Natural killer cell treated with Interleukin-12 subunit alpha and Interleukin-12 subunit beta and Interleukin-15 and Interleukin-18, amount 100 ng/mL, for 72 hours (primary cell): Measurements from ENCODE around the gene GAD1. TPM values are rescaled to one million over a fixed set of nuclear protein-coding genes. Genes with fewer than 3 reads are reported as not detected.

Experiments
- ATAC-seq, 2 donors: fragments of 150-1000 bp; cut with Tn5 transposase in 1 of 2; sonication (Bioruptor Pico), chemical (Tn5 transposase) in 1 of 2; 2 replicates each; pipeline ENCODE4 v1.10.0; 2021
- DNase-seq: peaks from one replicate; pipeline ENCODE4 v3.0.0; 2022; ENCODE audit warnings: low spot score
- H3K27ac Mint-ChIP-seq, 2 donors: 1 replicate in 1 of 2; 2 replicates in 1 of 2; pipeline ENCODE4 v1.8.0; 2022; ENCODE audit warnings: mixed read lengths in 2 of 2, mild to moderate bottlenecking in 1 of 2, moderate library complexity in 1 of 2
- H3K27me3 Mint-ChIP-seq, 2 donors: 1 replicate in 1 of 2; 2 replicates in 1 of 2; pipeline ENCODE4 v1.8.0; 2022; ENCODE audit warnings: mixed read lengths in 2 of 2
- H3K36me3 Mint-ChIP-seq: one replicate; pipeline ENCODE4 v1.8.0; 2022; ENCODE audit warnings: mixed read lengths
- H3K4me1 Mint-ChIP-seq, 2 donors: 1 replicate in 1 of 2; 2 replicates in 1 of 2; pipeline ENCODE4 v1.8.0; 2022; ENCODE audit warnings: low read depth in 2 of 2, mixed read lengths in 2 of 2, mild to moderate bottlenecking in 1 of 2
- H3K4me3 Mint-ChIP-seq: one replicate; pipeline ENCODE4 v1.8.0; 2022; ENCODE audit warnings: mixed read lengths
- H3K9me3 Mint-ChIP-seq: 2 replicates; pipeline ENCODE4 v1.8.0; 2022; ENCODE audit warnings: mixed read lengths
- total RNA-seq, 2 donors: library from RNA; stranded (reverse); gene quantifications; one replicate each; pipeline ENCODE4 v1.2.3, GENCODE V29; 2022

The GAD1 gene
- total RNA-seq, 2 donors from 2014 or later, result 0.76 TPM; not detected in 1

- no peak for ATAC-seq
- no peak for DNase-seq
These were observed 2.8 kb upstream of the GAD1 start for GRCh38 chr2:170813611-170814532.

GRCh38 chr2:170814533-170815230 lies 2.0 kb upstream of the GAD1 start:
- peak overlapping the region; percentile 8 for H3K4me3 Mint-ChIP-seq

More at GRCh38 chr2:170813611-170814532, 2.8 kb upstream of the GAD1 start:
- H3K27me3 Mint-ChIP-seq, result peaks cover 45 to 47% of the 10 kb centered on the region in 2 donors
- peak overlapping the region; percentile 23 to 31 for H3K27ac Mint-ChIP-seq
- no peak overlapping the region for H3K4me3 Mint-ChIP-seq
- H3K9me3 Mint-ChIP-seq, result no peaks in the 10 kb centered on the region
- H3K36me3 Mint-ChIP-seq, result no peaks in the 10 kb centered on the region
- H3K4me1 Mint-ChIP-seq, result peaks cover 24 to 26% of the 10 kb centered on the region in 2 donors

GRCh38 chr2:170815311-170815710 lies 1.4 kb upstream of the GAD1 start:
- Mint-ChIP-seq H3K27me3 (peaks cover 43 to 50% of the 10 kb centered on the region in 2 donors), H3K36me3 (no peaks in the 10 kb centered on the region), H3K4me1 (peaks cover 25 to 27% of the 10 kb centered on the region in 2 donors), H3K4me3 (peak overlapping the region; percentile 63), H3K9me3 (no peaks in the 10 kb centered on the region), H3K27ac (peak overlapping the region in 1 of 2 donors; percentile 39)
- no peak for DNase-seq
- no peak for ATAC-seq

More at GRCh38 chr2:170814533-170815230, 2.0 kb upstream of the GAD1 start:
- no peak for ATAC-seq
- no peaks in the 10 kb centered on the region for H3K36me3 Mint-ChIP-seq
- H3K9me3 Mint-ChIP-seq, result no peaks in the 10 kb centered on the region
- no peak for DNase-seq
- H3K27me3 Mint-ChIP-seq, result peaks cover 44 to 48% of the 10 kb centered on the region in 2 donors
- H3K4me1 Mint-ChIP-seq, result peaks cover 25 to 26% of the 10 kb centered on the region in 2 donors
- H3K27ac Mint-ChIP-seq, result peak overlapping the region; percentile 23 to 31

GRCh38 chr2:170815746-170816503 lies 762 bp upstream of the GAD1 start:
- peak overlapping the region; percentile 63 for H3K4me3 Mint-ChIP-seq
- H3K36me3 Mint-ChIP-seq, result peaks cover 5% of the 10 kb centered on the region
- peaks cover 31 to 33% of the 10 kb centered on the region in 2 donors for H3K4me1 Mint-ChIP-seq
- H3K27ac Mint-ChIP-seq, result peak overlapping the region in 1 of 2 donors; percentile 39
- ATAC-seq (peak; percentile 46 to 66), DNase-seq (no peak)
- no peaks in the 10 kb centered on the region for H3K9me3 Mint-ChIP-seq
- peaks cover 48 to 56% of the 10 kb centered on the region in 2 donors for H3K27me3 Mint-ChIP-seq

GRCh38 chr2:170817093-170818035 lies 677 bp downstream of the GAD1 start:
- Mint-ChIP-seq H3K36me3 (peaks cover 5% of the 10 kb centered on the region), H3K27me3 (peaks cover 59 to 69% of the 10 kb centered on the region in 2 donors), H3K27ac (no peak overlapping the region), H3K4me1 (peaks cover 39 to 42% of the 10 kb centered on the region in 2 donors), H3K9me3 (no peaks in the 10 kb centered on the region), H3K4me3 (peak overlapping the region; percentile 63)
- ATAC-seq, result no peak
- no peak for DNase-seq

GRCh38 chr2:170818036-170818751 lies 1.5 kb downstream of the GAD1 start:
- H3K27ac Mint-ChIP-seq, result no peak overlapping the region
- no peaks in the 10 kb centered on the region for H3K9me3 Mint-ChIP-seq
- ATAC-seq, result no peak
- peak overlapping the region; percentile 63 for H3K4me3 Mint-ChIP-seq
- H3K4me1 Mint-ChIP-seq, result peaks cover 45 to 47% of the 10 kb centered on the region in 2 donors
- H3K27me3 Mint-ChIP-seq, result peaks cover 62 to 71% of the 10 kb centered on the region in 2 donors
- peaks cover 5% of the 10 kb centered on the region for H3K36me3 Mint-ChIP-seq
- DNase-seq, result no peak

GRCh38 chr2:170818752-170819470 lies 2.2 kb downstream of the GAD1 start:
- Mint-ChIP-seq H3K4me1 (peaks cover 39 to 42% of the 10 kb centered on the region in 2 donors), H3K4me3 (peak overlapping the region; percentile 38), H3K27me3 (peaks cover 56 to 64% of the 10 kb centered on the region in 2 donors), H3K36me3 (peaks cover 5% of the 10 kb centered on the region), H3K9me3 (no peaks in the 10 kb centered on the region), H3K27ac (no peak overlapping the region)
- DNase-seq, result no peak
- no peak for ATAC-seq

- H3K4me3 Mint-ChIP-seq, result peak overlapping the region; percentile 72
- H3K4me1 Mint-ChIP-seq, result peaks cover 35 to 42% of the 10 kb centered on the region in 2 donors
- DNase-seq (no peak), ATAC-seq (no peak)
- H3K36me3 Mint-ChIP-seq, result peaks cover 5% of the 10 kb centered on the region
- no peaks in the 10 kb centered on the region for H3K9me3 Mint-ChIP-seq
- H3K27ac Mint-ChIP-seq, result no peak overlapping the region
- peaks cover 57 to 64% of the 10 kb centered on the region in 2 donors for H3K27me3 Mint-ChIP-seq
These were observed 3.3 kb downstream of the GAD1 start for GRCh38 chr2:170819680-170820664.

- peak overlapping the region; percentile 72 for H3K4me3 Mint-ChIP-seq
- no peak for DNase-seq
- peaks cover 5% of the 10 kb centered on the region for H3K36me3 Mint-ChIP-seq
- no peak overlapping the region for H3K27ac Mint-ChIP-seq
- no peaks in the 10 kb centered on the region for H3K9me3 Mint-ChIP-seq
- ATAC-seq, result no peak
- peaks cover 29 to 37% of the 10 kb centered on the region in 2 donors for H3K4me1 Mint-ChIP-seq
- peaks cover 58 to 61% of the 10 kb centered on the region in 2 donors for H3K27me3 Mint-ChIP-seq
These were observed 4.3 kb downstream of the GAD1 start for GRCh38 chr2:170820757-170821530.
